Kidney epithelial cell (primary cell): ENCODE data around the gene ABCF2. TPM values are rescaled to one million over a fixed set of nuclear protein-coding genes. Genes with fewer than 3 reads are reported as not detected.
A peak's percentile ranks its signal among the peaks of the same experiment; 100 is the strongest.

ENCODE experiments used
- DNase-seq: peaks from one replicate; pipeline ENCODE4 v3.0.0-alpha.2; 2010; ENCODE audit warnings: low read depth
- H3K27me3 ChIP-seq: 2 replicates; pipeline ENCODE4 v1.6.0; 2011; ENCODE audit warnings: low read length; ENCODE audit not compliant: control insufficient read depth, insufficient read depth
- H3K36me3 ChIP-seq: 2 replicates; pipeline ENCODE4 v1.5.1; 2011; ENCODE audit warnings: low read length; ENCODE audit not compliant: control insufficient read depth, insufficient read depth
- H3K4me3 ChIP-seq: 2 replicates; pipeline ENCODE4 v1.5.1; 2011; ENCODE audit warnings: low read depth, mild to moderate bottlenecking, control low read depth, low read length
- total RNA-seq: library from RNA; depleted of rRNA; stranded (reverse); fragments of >200 nt; gene quantifications from 2 replicates; pipeline ENCODE4 v1.2.3, GENCODE V29; 2015
- TF ChIP-seq, protein P1 (sequence below): IDR thresholded peaks from 2 replicates; pipeline ENCODE4 v1.5.1; 2011; ENCODE audit warnings: mild to moderate bottlenecking, moderate library complexity, low read length, control low read depth, inconsistent platforms; ENCODE audit not compliant: insufficient read depth, poor library complexity, severe bottlenecking

Gene ABCF2
- 75.4 and 78.9 TPM in 2 replicates for total RNA-seq

DNA sequence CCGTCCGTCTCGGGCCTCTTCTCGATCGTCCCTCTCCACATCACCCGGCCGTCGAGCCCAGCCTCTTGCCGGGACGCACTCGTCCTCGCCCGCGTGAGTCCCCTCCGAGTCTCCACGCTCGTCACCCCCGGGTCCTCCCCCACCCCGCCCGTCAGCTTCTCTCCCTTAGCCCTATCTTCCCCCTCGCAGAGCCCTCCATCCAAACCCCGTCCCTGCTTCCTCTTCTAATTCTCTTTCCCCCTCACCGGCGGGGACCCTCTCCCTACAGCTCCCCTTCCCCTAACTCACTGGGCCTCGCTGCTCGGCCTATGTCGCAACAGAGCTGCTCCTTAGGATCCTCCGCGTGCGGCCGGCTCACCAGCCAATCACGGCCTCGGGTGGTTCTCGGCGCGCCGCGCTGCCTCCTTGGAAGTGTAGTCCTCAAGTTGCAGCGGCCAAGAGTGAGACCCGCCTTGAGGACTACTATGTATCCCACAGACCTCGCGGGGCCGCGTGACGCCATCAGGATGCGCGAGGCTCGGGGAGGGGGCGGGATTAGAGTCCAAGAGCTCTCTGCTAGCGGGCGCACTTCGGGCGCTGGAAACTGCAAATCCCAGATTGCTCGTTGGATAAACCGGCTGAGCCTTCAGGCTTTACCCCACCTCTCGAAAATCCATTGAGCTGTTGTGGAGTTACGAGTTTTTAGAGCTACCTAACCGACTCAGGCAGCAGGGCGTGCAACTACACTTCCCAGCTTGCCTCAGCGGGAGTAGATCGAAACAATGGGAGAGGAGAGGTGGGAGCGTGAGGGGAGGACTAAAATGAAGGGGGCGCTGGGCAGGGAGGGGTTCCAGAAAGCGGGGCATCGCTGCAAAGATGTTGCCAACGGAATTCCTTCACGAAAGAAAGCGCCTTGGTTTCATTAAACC lies at the start of gene ABCF2:
Gene ABCF2 (minus strand): TSS at position 331 of the 908 bp plus-strand sequence. CDS start 747 bp downstream, outside the sequence.
- TF ChIP-seq, protein P1, sequence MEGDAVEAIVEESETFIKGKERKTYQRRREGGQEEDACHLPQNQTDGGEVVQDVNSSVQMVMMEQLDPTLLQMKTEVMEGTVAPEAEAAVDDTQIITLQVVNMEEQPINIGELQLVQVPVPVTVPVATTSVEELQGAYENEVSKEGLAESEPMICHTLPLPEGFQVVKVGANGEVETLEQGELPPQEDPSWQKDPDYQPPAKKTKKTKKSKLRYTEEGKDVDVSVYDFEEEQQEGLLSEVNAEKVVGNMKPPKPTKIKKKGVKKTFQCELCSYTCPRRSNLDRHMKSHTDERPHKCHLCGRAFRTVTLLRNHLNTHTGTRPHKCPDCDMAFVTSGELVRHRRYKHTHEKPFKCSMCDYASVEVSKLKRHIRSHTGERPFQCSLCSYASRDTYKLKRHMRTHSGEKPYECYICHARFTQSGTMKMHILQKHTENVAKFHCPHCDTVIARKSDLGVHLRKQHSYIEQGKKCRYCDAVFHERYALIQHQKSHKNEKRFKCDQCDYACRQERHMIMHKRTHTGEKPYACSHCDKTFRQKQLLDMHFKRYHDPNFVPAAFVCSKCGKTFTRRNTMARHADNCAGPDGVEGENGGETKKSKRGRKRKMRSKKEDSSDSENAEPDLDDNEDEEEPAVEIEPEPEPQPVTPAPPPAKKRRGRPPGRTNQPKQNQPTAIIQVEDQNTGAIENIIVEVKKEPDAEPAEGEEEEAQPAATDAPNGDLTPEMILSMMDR = no peak

DNA sequence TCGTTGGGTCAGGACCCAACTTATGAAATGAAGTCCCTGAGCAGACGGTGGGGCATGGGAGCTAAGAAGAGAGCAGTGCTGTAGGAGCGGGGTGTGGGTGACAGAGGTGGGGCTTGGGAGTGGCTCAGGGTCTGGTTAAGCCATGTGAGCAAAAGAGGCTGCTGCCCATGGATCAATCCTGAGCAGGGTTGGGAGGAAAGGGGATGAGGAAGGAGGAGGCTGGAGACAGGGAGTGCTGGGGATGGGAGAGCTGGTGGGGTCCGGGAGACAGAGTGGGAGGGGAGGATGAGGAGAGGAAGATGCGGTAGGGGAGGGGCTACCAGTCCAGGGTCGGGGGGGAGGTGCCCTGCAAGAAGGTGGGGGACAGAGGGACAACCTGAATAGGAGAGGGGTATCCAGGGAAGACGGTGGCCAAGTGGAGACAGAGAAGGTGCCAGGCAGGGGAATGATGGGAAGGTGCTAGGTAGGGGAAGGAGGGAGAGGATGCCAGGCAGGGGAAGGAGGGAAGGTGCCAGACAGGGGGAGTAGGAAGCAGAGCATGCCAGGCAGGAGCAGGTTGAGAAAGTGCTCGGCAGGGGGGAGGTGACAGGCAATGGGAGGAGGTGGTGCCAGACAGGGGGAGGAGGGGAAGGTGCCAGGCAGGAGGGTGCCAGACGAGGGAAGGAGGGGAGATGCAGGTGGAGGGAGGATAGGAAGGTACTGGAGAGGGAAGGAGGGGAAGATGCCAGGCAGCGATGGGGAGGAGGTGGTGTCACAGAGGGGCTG lies 49.0 kb upstream of the ABCF2 start:
- no peak for DNase-seq
- TF ChIP-seq, protein P1 = no peak
- Histone ChIP-seq H3K4me3 (no peak overlapping the region), H3K36me3 (no peaks in the 10 kb centered on the region), H3K27me3 (peaks cover 20% of the 10 kb centered on the region)

More for the DNA sequence above, at the start of gene ABCF2:
- Histone ChIP-seq H3K4me3 (peak within 1 kb of the TSS; percentile 95), H3K27me3 (no peaks in the 10 kb centered on the region), H3K36me3 (peaks cover 4% of the 10 kb centered on the region)
- peak; percentile 97 for DNase-seq

DNA sequence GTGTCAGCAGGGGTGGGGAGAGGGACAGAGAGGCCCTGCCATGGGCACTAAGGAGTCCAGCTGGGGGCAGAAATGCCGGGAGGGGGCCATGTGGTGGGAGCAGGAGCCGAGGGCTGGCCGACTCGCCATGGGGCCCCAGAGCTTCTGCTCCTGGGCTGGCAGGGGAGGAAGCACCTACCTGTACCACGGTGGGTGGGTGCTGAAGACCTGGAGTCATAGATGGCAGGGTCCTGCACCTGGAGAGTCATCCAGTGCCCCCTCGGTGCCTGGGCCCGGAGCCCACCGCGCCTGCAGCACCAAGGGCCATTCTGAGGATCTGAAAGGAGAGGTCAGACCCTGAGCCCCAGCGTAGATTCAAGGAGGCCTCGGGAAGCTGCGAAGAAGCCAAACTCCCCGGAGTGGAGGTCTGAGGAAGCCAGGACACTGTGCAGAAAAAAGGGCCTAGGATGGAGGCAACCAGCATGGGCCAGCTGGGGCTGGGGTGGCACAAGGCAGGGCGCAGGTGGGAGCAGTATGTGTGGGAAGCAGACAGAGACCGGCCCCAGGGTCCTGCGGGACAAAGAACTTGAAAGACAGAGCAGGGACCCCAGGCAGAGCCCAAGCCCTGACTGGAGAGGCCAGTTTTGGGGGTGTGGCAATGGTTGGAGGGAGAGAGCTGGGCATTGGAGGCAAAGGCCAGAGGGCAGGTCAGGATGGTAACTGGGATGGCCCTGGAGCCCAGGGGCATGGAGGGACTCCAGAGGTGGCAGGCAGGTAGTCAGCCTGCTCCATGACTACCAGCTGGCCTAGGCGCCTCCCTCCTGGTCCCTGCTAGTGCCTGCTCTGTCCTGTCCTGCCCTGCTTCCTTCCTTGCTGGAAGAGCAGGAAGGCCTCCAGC lies 48.2 kb upstream of the ABCF2 start:
- TF ChIP-seq, protein P1 = no peak
- no peak for DNase-seq
- H3K36me3 ChIP-seq = no peaks in the 10 kb centered on the region
- H3K4me3 ChIP-seq = no peak overlapping the region
- peaks cover 22% of the 10 kb centered on the region for H3K27me3 ChIP-seq

DNA sequence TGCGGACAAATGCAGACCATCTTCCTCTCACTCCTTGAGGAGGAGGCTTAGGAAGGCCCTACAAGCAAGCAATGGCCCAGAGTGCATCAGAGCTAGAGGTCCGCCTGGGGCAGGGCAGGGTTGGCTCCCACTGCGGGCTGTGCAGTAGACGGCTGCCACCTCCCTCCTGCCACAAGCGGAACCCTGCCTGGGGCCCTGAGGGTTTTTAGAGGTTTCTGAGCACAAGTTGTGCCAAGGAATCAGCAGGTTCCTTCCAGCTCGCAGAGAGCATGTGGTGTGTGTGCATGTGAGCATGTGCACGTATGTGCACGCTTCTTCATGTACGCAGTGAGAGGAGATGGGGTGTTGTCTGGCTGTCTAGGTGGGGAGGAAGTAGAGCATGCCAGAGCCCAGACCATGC lies 47.4 kb upstream of the ABCF2 start:
- DNase-seq = no peak
- H3K4me3 ChIP-seq = no peak overlapping the region
- H3K27me3 ChIP-seq = peaks cover 17% of the 10 kb centered on the region
- TF ChIP-seq, protein P1 = no peak
- H3K36me3 ChIP-seq = no peaks in the 10 kb centered on the region

DNA sequence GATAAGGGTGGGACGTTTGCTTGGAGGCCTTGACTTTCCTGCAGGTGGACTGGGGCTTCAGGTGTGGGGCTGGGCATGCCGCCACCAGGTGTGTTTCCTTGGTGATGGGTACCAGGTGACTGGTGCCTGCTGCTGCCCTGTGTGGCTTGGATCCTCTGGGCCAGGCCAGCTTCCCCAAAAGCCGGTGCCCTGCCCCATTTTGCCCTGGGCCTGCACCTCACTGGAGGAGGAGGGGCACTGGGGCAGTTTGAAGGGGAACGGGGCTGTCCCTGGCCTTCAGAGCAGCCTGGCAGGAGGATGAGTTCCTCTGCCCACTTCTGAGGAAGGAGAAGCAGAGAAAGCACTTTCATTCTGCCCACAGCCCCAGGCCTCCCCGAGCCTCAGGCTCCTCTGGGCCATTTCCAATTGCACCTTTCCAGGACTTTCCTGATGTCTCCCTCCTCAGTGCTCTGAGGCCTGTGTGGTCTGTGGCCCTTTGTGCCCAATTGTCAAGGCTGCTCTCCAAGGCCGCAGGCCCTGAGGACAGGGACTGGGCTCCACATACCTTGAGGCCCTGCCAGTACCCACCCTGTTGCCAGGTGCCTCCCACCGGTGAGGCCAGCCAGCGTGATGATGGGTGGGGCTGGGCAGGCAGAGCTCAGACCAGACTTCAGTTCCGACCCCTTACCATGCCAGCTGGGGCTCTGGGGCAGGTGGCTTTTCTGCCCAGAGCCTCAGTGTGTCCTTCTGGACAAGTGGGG lies 46.8 kb upstream of the ABCF2 start:
- Histone ChIP-seq H3K36me3 (no peaks in the 10 kb centered on the region), H3K27me3 (peaks cover 13% of the 10 kb centered on the region), H3K4me3 (no peak overlapping the region)
- DNase-seq = no peak
- TF ChIP-seq, protein P1 = no peak
